Nephron (organoid): ENCODE measurements around the gene TMEM179.

Experiments
- H3K27ac Mint-ChIP-seq, 3 experiments: 2 replicates each; pipeline ENCODE4 v1.8.0; 2020; ENCODE audit warnings: mixed read lengths in 3 of 3, mild to moderate bottlenecking in 2 of 3, moderate library complexity in 1 of 3
- H3K27me3 Mint-ChIP-seq: 2 replicates; pipeline ENCODE4 v1.8.0; 2021; ENCODE audit warnings: low read depth, mild to moderate bottlenecking, moderate library complexity, mixed read lengths
- H3K36me3 Mint-ChIP-seq: 2 replicates; pipeline ENCODE4 v1.8.0; 2020; ENCODE audit warnings: low read depth, mixed read lengths
- H3K4me1 Mint-ChIP-seq: 2 replicates; pipeline ENCODE4 v1.8.0; 2020; ENCODE audit warnings: mixed read lengths
- H3K4me3 Mint-ChIP-seq, 3 experiments: 2 replicates each; pipeline ENCODE4 v1.8.0; 2020; ENCODE audit warnings: mild to moderate bottlenecking in 3 of 3, mixed read lengths in 3 of 3, moderate library complexity in 2 of 3
- H3K9me3 Mint-ChIP-seq: 2 replicates; pipeline ENCODE4 v1.8.0; 2020; ENCODE audit warnings: mixed read lengths
- CTCF ChIP-seq, 3 experiments: fragments of 200-600 bp; sonication (generic); IDR thresholded peaks; one replicate each; pipeline ENCODE4 v1.5.0; 2021; ENCODE audit warnings: antibody characterized with exemption in 3 of 3; ENCODE audit not compliant: unreplicated experiment in 3 of 3

Gene TMEM179

GRCh38 chr14:104634886-104635570 lies 30.5 kb upstream of the TMEM179 start:
- Mint-ChIP-seq H3K9me3 (peaks cover under 1% of the 10 kb centered on the region), H3K27ac (no peak overlapping the region), H3K27me3 (peaks cover 29% of the 10 kb centered on the region), H3K4me1 (no peaks in the 10 kb centered on the region), H3K4me3 (no peak overlapping the region), H3K36me3 (no peaks in the 10 kb centered on the region)
- no peak for TF ChIP-seq CTCF (IDR thresholded peaks at IDR 0.05; ENCODE audit: unreplicated experiment in 3 of 3)

GRCh38 chr14:104634138-104634760 lies 29.7 kb upstream of the TMEM179 start:
- Mint-ChIP-seq H3K27me3 (peaks cover 23% of the 10 kb centered on the region), H3K36me3 (no peaks in the 10 kb centered on the region), H3K4me1 (no peaks in the 10 kb centered on the region), H3K27ac (no peak overlapping the region), H3K4me3 (no peak overlapping the region), H3K9me3 (peaks cover 2% of the 10 kb centered on the region)
- TF ChIP-seq CTCF (IDR thresholded peaks at IDR 0.05; ENCODE audit: unreplicated experiment in 3 of 3), result no peak

GRCh38 chr14:104633276-104634137 lies 28.9 kb upstream of the TMEM179 start:
- Mint-ChIP-seq H3K27ac (no peak overlapping the region), H3K4me3 (no peak overlapping the region), H3K27me3 (peaks cover 18% of the 10 kb centered on the region), H3K36me3 (no peaks in the 10 kb centered on the region), H3K4me1 (no peaks in the 10 kb centered on the region), H3K9me3 (peaks cover 6% of the 10 kb centered on the region)
- no peak for TF ChIP-seq CTCF (IDR thresholded peaks at IDR 0.05; ENCODE audit: unreplicated experiment in 3 of 3)

GRCh38 chr14:104632781-104633180 lies 28.2 kb upstream of the TMEM179 start:
- peaks cover 13% of the 10 kb centered on the region for H3K9me3 Mint-ChIP-seq
- no peak overlapping the region for H3K4me3 Mint-ChIP-seq
- H3K27ac Mint-ChIP-seq, result no peak overlapping the region
- no peaks in the 10 kb centered on the region for H3K4me1 Mint-ChIP-seq
- peaks cover 16% of the 10 kb centered on the region for H3K27me3 Mint-ChIP-seq
- H3K36me3 Mint-ChIP-seq, result no peaks in the 10 kb centered on the region
- no peak for TF ChIP-seq CTCF (IDR thresholded peaks at IDR 0.05; ENCODE audit: unreplicated experiment in 3 of 3)

- peaks cover 26% of the 10 kb centered on the region for H3K9me3 Mint-ChIP-seq
- H3K36me3 Mint-ChIP-seq, result no peaks in the 10 kb centered on the region
- H3K27ac Mint-ChIP-seq, result no peak overlapping the region
- no peak for TF ChIP-seq CTCF (IDR thresholded peaks at IDR 0.05; ENCODE audit: unreplicated experiment in 3 of 3)
- no peaks in the 10 kb centered on the region for H3K4me1 Mint-ChIP-seq
- peaks cover 39% of the 10 kb centered on the region for H3K27me3 Mint-ChIP-seq
- no peak overlapping the region for H3K4me3 Mint-ChIP-seq
Observed at GRCh38 chr14:104624939-104625338, 20.4 kb upstream of the TMEM179 start.
